Stimulated activated CD4-positive, alpha-beta T cell treated with anti-CD3 and anti-CD28 coated beads, Interleukin-1b, Interleukin-23, amount 100 ng/mL, for 4 hours (primary cell): Measurements from ENCODE around the gene MMEL1.

Experiments used
- DNase-seq, 2 donors: peaks; one replicate each; pipeline ENCODE4 v3.0.0-alpha.2; 2020; ENCODE audit warnings: low read depth in 2 of 2

The MMEL1 gene

GRCh38 chr1:2604844-2605508 lies 27.8 kb downstream of the MMEL1 start:
- DNase-seq: no peak

GRCh38 chr1:2604156-2604843 lies 28.5 kb downstream of the MMEL1 start:
- DNase-seq: no peak

- no peak for DNase-seq
These were observed 29.2 kb downstream of the MMEL1 start for GRCh38 chr1:2603521-2604155.

GRCh38 chr1:2602866-2603520 lies 29.8 kb downstream of the MMEL1 start:
- DNase-seq: no peak

GRCh38 chr1:2602311-2602835 lies 30.4 kb downstream of the MMEL1 start:
- DNase-seq: no peak

- DNase-seq: no peak
These were observed 31.0 kb downstream of the MMEL1 start for GRCh38 chr1:2601721-2602303.

GRCh38 chr1:2598329-2598931 lies 34.4 kb downstream of the MMEL1 start:
- DNase-seq: no peak

GRCh38 chr1:2597441-2598328 lies 35.1 kb downstream of the MMEL1 start:
- DNase-seq: no peak

- no peak for DNase-seq
These were observed 36.1 kb downstream of the MMEL1 start for GRCh38 chr1:2596530-2597333.

GRCh38 chr1:2595812-2596529 lies 36.8 kb downstream of the MMEL1 start:
- no peak for DNase-seq

GRCh38 chr1:2595261-2595811 lies 37.5 kb downstream of the MMEL1 start:
- DNase-seq: no peak

- no peak for DNase-seq
These were observed 38.1 kb downstream of the MMEL1 start for GRCh38 chr1:2594641-2595131.

GRCh38 chr1:2594001-2594640 lies 38.7 kb downstream of the MMEL1 start:
- no peak for DNase-seq

- DNase-seq: no peak
These were observed 39.5 kb downstream of the MMEL1 start for GRCh38 chr1:2593251-2593878.

GRCh38 chr1:2592672-2593071 lies 40.1 kb downstream of the MMEL1 start:
- no peak for DNase-seq

GRCh38 chr1:2591581-2592261 lies 41.1 kb downstream of the MMEL1 start:
- no peak for DNase-seq

GRCh38 chr1:2591233-2591580 lies 41.6 kb downstream of the MMEL1 start:
- DNase-seq: no peak
